Kidney (tissue), 22 donors: ENCODE results near the gene RAB27B. TPM values are rescaled to one million over a fixed set of nuclear protein-coding genes. Genes with fewer than 3 reads are reported as not detected.

Source experiments
- DNase-seq, 5 donors: peaks; one replicate each; pipeline ENCODE4 v3.0.0-alpha.2; 2013 to 2020
- FAIRE-seq: peaks from 2 replicates; lab custom pipeline; 2012; peaks lifted over from hg19 to GRCh38; lab: Jason Lieb, UNC
- H3K27ac ChIP-seq, 2 donors: one replicate each; pipeline ENCODE4 v1.7.0; 2013; ENCODE audit warnings: low read depth in 2 of 2, low read length in 2 of 2, inconsistent platforms in 1 of 2
- H3K27me3 ChIP-seq: one replicate; pipeline ENCODE4 v1.7.1; 2013; ENCODE audit warnings: low read length, inconsistent platforms; ENCODE audit not compliant: control insufficient read depth, insufficient read depth
- H3K36me3 ChIP-seq, 3 donors: one replicate each; pipeline versions ENCODE4 v1.7.0 to v1.7.1; 2013; ENCODE audit warnings: low read length in 3 of 3, control low read depth in 1 of 3, inconsistent platforms in 1 of 3; ENCODE audit not compliant: insufficient read depth in 3 of 3, control insufficient read depth in 2 of 3
- H3K4me1 ChIP-seq, 3 donors: one replicate each; pipeline versions ENCODE4 v1.7.0 to v1.7.1; 2013; ENCODE audit warnings: low read length in 3 of 3, inconsistent platforms in 1 of 3, low read depth in 1 of 3; ENCODE audit not compliant: control insufficient read depth in 2 of 3, insufficient read depth in 2 of 3
- H3K4me3 ChIP-seq, 3 donors: one replicate each; pipeline versions ENCODE4 v1.7.0 to v1.8.1; 2013; ENCODE audit warnings: low read length in 3 of 3, control low read depth in 1 of 3, inconsistent platforms in 1 of 3
- H3K9ac ChIP-seq, 3 donors: one replicate each; pipeline versions ENCODE4 v1.7.0 to v1.7.1; 2013; ENCODE audit warnings: low read length in 3 of 3, control low read depth in 1 of 3, inconsistent platforms in 1 of 3
- H3K9me3 ChIP-seq, 3 donors: one replicate each; pipeline versions ENCODE4 v1.7.0 to v1.7.1; 2013; ENCODE audit warnings: low read length in 3 of 3, control low read depth in 1 of 3, inconsistent platforms in 1 of 3; ENCODE audit not compliant: control insufficient read depth in 2 of 3, insufficient read depth in 1 of 3
- CTCF ChIP-seq: IDR thresholded peaks from 3 replicates; pipeline ENCODE4 v1.5.1; 2012; ENCODE audit warnings: mild to moderate bottlenecking, moderate library complexity, borderline replicate concordance; ENCODE audit not compliant: insufficient read depth; ENCODE audit errors: extremely low read depth
- intact Hi-C: fragments of 100-400 bp; cut with DNase I; formaldehyde crosslinking; loops from one replicate; pipeline ENCODE4 v1.11.1; 2022
- long read RNA-seq, 10 donors: library from polyadenylated mRNA in 1 of 10; unstranded in 1 of 10; transcript quantifications; one replicate each; pipeline ENCODE4 v2.0.0 and lab custom pipeline, GENCODE V29; 2021 to 2026
- polyA plus RNA-seq: library from polyadenylated mRNA; stranded (reverse); fragments of 350-450 nt; fragmentation: Illumina TruSeq; extraction: RNeasy Lipid Tissue Mini Kit (QIAGEN cat#74804); gene quantifications from one replicate; pipeline ENCODE4 v1.2.3, GENCODE V29; 2014; ENCODE audit warnings: low read depth, low replicate concordance; ENCODE audit not compliant: insufficient read depth
- total RNA-seq: library from RNA; stranded (reverse); fragmentation: NEBNext Ultra II Directional; extraction: Animal tissue kit (Norgen Biotek cat#: 25700); gene quantifications from one replicate; pipeline ENCODE4 v1.2.1, GENCODE V29; 2021
- donor health status: control.
- donor health status: control.
- donor health status: control.
- donor health status: control.
- donor health status: control.
- donor health status: DM: yes; HTN: yes; CAD: no.
- donor health status: Normal renal cell carcinoma (clear cell type).

RAB27B gene
- total RNA-seq (4.1 TPM), polyA plus RNA-seq (0.32 TPM)
- long read RNA-seq, donor 1, full-length matches to known transcripts: 1 of 1 reads
- long read RNA-seq, donor 1, partial matches to known transcripts: 0 of 1 reads
- long read RNA-seq, donor 1, other reads (novel, unspliced or antisense): 0 of 1 reads
- long read RNA-seq, donor 2: 0 reads
- long read RNA-seq, donor 3: 0 reads
- long read RNA-seq, donor 4: 0 reads
- long read RNA-seq, donor 5: 0 reads
- long read RNA-seq, donor 6, full-length matches to known transcripts: 2 of 2 reads
- long read RNA-seq, donor 6, partial matches to known transcripts: 0 of 2 reads
- long read RNA-seq, donor 6, other reads (novel, unspliced or antisense): 0 of 2 reads
- long read RNA-seq, donor 7, partial matches to known transcripts: 1 of 2 reads
- long read RNA-seq, donor 7, other reads (novel, unspliced or antisense): 1 of 2 reads
- long read RNA-seq, donor 8: 0 reads
- long read RNA-seq, donor 9: 0 reads
- long read RNA-seq, donor 10: 0 reads

GRCh38 chr18:54828281-54828881 is at the start of gene RAB27B:
RAB27B (plus strand) TSS chr18:54828477; CDS start chr18:54877586, 49,109 bp downstream.
- no peak for TF ChIP-seq CTCF
- intact Hi-C loops: no loop called here
- H3K4me3 ChIP-seq: peak within 1 kb of the TSS; percentile 60 to 71 (median 66)
- DNase-seq (peak; percentile 85 to 93 (median 92)), FAIRE-seq (no peak)
- H3K4me1 ChIP-seq: peaks cover 0 to 5% (median 2%) of the 10 kb centered on the region in 3 donors
- no peaks in the 10 kb centered on the region for H3K27me3 ChIP-seq
- peak within 1 kb of the TSS in 1 of 3 donors; percentile 46 for H3K9ac ChIP-seq
- no peaks in the 10 kb centered on the region for H3K9me3 ChIP-seq
- H3K27ac ChIP-seq: no peak within 1 kb of the TSS
- no peaks in the 10 kb centered on the region for H3K36me3 ChIP-seq

GRCh38 chr18:54780285-54780861 is 47.9 kb upstream of the RAB27B start:
- FAIRE-seq: no peak

GRCh38 chr18:54780970-54781369 is 47.3 kb upstream of the RAB27B start:
- no peaks in the 10 kb centered on the region for H3K36me3 ChIP-seq
- H3K27me3 ChIP-seq: no peaks in the 10 kb centered on the region
- H3K9ac ChIP-seq: no peak overlapping the region
- TF ChIP-seq CTCF: no peak
- DNase-seq (no peak), FAIRE-seq (no peak)
- no peaks in the 10 kb centered on the region for H3K9me3 ChIP-seq
- H3K4me1 ChIP-seq: peaks cover 0 to 5% (median 0%) of the 10 kb centered on the region in 3 donors
- H3K27ac ChIP-seq: no peak overlapping the region
- intact Hi-C loops: no loop called here
- no peak overlapping the region for H3K4me3 ChIP-seq

More at GRCh38 chr18:54780285-54780861, 47.9 kb upstream of the RAB27B start:
- H3K4me1 ChIP-seq: peaks cover 0 to 5% (median 0%) of the 10 kb centered on the region in 3 donors
- DNase-seq: no peak
- H3K9me3 ChIP-seq: no peaks in the 10 kb centered on the region
- intact Hi-C loops: no loop called here
- no peak for TF ChIP-seq CTCF
- no peaks in the 10 kb centered on the region for H3K36me3 ChIP-seq
- no peak overlapping the region for H3K27ac ChIP-seq
- H3K4me3 ChIP-seq: no peak overlapping the region
- H3K27me3 ChIP-seq: no peaks in the 10 kb centered on the region
- H3K9ac ChIP-seq: no peak overlapping the region
